ENCODE measurements around the gene TOR4A.

DNA sequence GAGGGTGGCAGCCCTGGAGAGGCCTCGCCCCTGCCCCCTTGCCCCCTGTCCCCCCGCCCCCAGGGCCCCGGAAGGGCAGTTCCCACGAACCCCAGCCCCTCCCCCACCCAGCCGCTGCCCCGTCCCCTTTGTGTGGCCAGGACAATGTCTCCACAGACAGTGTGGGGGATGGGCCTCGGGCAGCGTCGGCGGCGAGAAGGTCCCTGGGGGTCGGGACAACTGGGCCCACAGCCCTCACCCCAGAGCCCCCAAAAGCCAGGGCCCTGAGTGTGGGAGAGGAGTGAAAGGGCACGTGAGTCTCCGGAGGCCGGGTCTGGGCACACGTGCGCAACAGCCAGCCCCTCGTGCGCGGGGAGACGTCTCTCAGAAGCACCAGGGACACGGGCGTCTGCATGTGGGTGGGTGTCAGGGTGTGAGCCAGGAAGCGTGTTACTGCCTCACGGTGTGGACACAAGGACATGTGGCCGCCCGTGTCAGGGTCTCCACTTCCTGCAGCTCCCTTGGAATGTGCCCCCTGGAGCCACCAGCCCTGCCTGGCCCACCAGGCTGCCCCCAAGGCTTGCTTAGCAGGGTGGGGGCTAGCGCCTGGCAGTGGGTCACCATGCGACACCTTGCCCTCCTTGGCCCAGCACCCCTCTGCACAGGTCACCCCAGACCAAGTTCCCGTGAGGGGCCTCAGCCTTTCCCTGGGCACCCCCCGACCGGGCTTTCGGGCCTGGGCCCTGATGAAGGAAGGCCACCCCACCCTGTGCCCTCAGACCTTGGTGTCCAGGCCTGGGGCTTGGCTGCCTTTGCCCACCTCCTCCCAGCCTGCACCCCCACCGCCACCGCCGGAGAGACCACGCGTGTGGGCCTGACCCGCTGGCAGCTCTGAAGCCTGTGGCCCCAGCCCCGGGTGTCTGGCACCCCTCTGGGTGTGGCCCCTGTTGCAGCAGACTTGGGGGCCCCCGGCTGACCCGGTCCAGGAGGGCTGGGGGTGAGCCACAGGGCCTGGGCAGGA is 37.3 kb downstream of the TOR4A start:
- TF ChIP-seq, protein P1, sequence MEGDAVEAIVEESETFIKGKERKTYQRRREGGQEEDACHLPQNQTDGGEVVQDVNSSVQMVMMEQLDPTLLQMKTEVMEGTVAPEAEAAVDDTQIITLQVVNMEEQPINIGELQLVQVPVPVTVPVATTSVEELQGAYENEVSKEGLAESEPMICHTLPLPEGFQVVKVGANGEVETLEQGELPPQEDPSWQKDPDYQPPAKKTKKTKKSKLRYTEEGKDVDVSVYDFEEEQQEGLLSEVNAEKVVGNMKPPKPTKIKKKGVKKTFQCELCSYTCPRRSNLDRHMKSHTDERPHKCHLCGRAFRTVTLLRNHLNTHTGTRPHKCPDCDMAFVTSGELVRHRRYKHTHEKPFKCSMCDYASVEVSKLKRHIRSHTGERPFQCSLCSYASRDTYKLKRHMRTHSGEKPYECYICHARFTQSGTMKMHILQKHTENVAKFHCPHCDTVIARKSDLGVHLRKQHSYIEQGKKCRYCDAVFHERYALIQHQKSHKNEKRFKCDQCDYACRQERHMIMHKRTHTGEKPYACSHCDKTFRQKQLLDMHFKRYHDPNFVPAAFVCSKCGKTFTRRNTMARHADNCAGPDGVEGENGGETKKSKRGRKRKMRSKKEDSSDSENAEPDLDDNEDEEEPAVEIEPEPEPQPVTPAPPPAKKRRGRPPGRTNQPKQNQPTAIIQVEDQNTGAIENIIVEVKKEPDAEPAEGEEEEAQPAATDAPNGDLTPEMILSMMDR (conservative IDR thresholded peaks at IDR 0.05 in 1 of 2, IDR thresholded peaks at IDR 0.05 in 1 of 2; ENCODE audit: extremely low read depth in 1 of 2, insufficient read depth in 1 of 2, low read depth in 1 of 2, low read length in 2 of 2) = no peak
- no peak for TF ChIP-seq EZH2 (IDR thresholded peaks at IDR 0.05; ENCODE audit: borderline replicate concordance, low read length)

Measured in mammary epithelial cell (primary cell).